ENCODE results near the gene KLHL18. TPM values are rescaled to one million over a fixed set of nuclear protein-coding genes. Genes with fewer than 3 reads are reported as not detected.

Gene KLHL18
- total RNA-seq, 1 donor from 2014 or later: 47.4 TPM

DNA sequence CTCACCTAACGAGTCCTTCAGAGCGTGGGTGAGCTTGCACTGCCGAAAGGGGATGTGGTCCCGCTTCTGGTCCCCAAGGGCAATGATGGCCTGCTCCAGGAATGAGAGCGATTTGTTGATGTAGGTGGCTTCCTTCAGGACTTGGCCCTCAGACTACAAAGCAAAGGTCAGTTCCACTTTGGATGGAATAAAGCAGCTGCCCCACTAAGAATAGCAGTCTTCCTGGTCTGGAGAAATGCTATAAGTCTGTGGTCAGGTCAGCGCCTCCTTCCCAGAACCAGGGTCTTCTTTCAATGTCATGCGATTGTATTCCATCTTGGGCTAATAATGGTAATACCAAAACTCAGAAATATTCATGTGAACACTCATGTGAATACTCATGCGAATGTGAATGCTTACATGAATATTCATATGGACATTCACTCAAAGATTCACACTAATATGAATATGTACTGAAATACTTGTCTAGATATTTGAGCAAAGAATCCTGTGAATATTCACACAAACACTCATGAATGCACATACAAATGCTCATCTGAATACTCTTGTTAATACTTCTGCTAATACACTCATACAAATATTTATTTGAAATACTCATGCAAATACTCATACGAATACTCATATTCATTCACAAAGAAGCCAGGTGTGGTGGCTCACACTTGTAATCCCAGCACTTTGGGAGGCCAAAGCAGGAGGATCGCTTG lies 16.9 kb upstream of the KLHL18 start:
- H3K4me1 Mint-ChIP-seq (ENCODE audit: low read depth, unreplicated experiment): peaks cover 4% of the 10 kb centered on the region
- no peak overlapping the region for H3K27ac Mint-ChIP-seq (ENCODE audit: unreplicated experiment)
- peaks cover 3% of the 10 kb centered on the region for H3K9me3 Mint-ChIP-seq (ENCODE audit: unreplicated experiment)
- no peak overlapping the region for H3K4me3 Mint-ChIP-seq (ENCODE audit: unreplicated experiment)
- TF ChIP-seq, protein P1, sequence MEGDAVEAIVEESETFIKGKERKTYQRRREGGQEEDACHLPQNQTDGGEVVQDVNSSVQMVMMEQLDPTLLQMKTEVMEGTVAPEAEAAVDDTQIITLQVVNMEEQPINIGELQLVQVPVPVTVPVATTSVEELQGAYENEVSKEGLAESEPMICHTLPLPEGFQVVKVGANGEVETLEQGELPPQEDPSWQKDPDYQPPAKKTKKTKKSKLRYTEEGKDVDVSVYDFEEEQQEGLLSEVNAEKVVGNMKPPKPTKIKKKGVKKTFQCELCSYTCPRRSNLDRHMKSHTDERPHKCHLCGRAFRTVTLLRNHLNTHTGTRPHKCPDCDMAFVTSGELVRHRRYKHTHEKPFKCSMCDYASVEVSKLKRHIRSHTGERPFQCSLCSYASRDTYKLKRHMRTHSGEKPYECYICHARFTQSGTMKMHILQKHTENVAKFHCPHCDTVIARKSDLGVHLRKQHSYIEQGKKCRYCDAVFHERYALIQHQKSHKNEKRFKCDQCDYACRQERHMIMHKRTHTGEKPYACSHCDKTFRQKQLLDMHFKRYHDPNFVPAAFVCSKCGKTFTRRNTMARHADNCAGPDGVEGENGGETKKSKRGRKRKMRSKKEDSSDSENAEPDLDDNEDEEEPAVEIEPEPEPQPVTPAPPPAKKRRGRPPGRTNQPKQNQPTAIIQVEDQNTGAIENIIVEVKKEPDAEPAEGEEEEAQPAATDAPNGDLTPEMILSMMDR (IDR thresholded peaks at IDR 0.05; ENCODE audit: partially characterized antibody, unreplicated experiment): no peak
- no peak for DNase-seq
- H3K36me3 Mint-ChIP-seq (ENCODE audit: unreplicated experiment): no peaks in the 10 kb centered on the region
- no peaks in the 10 kb centered on the region for H3K27me3 Mint-ChIP-seq (ENCODE audit: unreplicated experiment)

DNA sequence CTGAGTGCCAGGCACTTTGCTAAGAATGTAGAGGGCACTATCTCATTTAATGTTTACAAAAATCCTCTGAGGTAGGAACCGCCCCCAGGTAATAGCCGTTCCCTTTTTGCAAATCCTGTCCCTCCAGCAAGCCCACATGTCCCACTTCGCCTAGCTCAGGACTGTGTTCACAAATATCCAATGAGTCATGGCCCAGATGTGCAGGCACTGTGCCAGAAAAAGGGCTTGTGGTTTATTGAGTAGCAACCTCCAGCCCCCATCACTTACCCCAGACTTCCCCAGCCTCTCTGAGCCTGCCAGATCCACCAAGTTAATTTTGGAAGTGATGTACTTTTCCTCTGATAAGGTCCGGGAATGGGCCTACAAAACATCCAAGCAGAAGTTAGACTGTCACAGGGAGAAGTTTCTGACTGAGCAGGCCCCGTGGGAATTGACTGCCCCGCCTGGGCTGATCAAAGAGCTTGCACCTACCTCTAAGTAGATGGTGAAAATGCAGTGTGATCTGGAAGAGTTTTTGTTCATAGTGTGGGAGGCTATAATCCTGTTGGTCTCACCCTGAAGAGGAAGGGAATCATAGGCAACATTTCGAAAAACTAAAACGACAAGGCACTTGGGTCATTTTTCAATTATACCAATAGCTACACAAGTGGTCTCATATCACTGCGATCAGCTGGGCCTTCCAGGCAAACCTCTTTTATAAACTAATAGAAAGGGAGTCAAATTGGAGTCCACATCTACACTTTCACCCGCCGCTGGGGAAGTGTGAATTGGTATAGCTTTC lies 15.8 kb upstream of the KLHL18 start:
- Mint-ChIP-seq H3K4me1 (ENCODE audit: low read depth, unreplicated experiment) (peaks cover 4% of the 10 kb centered on the region), H3K9me3 (ENCODE audit: unreplicated experiment) (peaks cover 3% of the 10 kb centered on the region), H3K27me3 (ENCODE audit: unreplicated experiment) (no peaks in the 10 kb centered on the region), H3K4me3 (ENCODE audit: unreplicated experiment) (no peak overlapping the region), H3K36me3 (ENCODE audit: unreplicated experiment) (no peaks in the 10 kb centered on the region), H3K27ac (ENCODE audit: unreplicated experiment) (no peak overlapping the region)
- TF ChIP-seq, protein P1 (IDR thresholded peaks at IDR 0.05; ENCODE audit: partially characterized antibody, unreplicated experiment): no peak
- DNase-seq: no peak

DNA sequence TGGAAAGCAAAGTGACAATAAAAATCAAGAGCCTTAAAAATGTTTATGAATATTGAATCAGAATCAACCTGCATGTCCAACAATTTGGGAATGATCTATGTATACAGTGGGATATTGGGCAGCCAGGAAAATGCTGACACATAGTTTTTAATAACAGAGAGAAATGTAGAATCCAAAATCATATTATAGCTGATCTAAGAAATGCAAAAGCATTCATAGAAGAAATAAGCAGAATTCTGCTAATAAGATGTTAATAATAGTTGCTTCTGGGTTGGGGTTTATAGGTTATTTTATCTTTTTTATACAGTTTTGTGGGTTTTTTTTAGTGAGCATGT lies 15.3 kb upstream of the KLHL18 start:
- H3K9me3 Mint-ChIP-seq (ENCODE audit: unreplicated experiment): peaks cover 3% of the 10 kb centered on the region
- peaks cover 4% of the 10 kb centered on the region for H3K4me1 Mint-ChIP-seq (ENCODE audit: low read depth, unreplicated experiment)
- TF ChIP-seq, protein P1 (IDR thresholded peaks at IDR 0.05; ENCODE audit: partially characterized antibody, unreplicated experiment): no peak
- H3K4me3 Mint-ChIP-seq (ENCODE audit: unreplicated experiment): no peak overlapping the region
- no peaks in the 10 kb centered on the region for H3K36me3 Mint-ChIP-seq (ENCODE audit: unreplicated experiment)
- no peaks in the 10 kb centered on the region for H3K27me3 Mint-ChIP-seq (ENCODE audit: unreplicated experiment)
- no peak overlapping the region for H3K27ac Mint-ChIP-seq (ENCODE audit: unreplicated experiment)
- DNase-seq: no peak

DNA sequence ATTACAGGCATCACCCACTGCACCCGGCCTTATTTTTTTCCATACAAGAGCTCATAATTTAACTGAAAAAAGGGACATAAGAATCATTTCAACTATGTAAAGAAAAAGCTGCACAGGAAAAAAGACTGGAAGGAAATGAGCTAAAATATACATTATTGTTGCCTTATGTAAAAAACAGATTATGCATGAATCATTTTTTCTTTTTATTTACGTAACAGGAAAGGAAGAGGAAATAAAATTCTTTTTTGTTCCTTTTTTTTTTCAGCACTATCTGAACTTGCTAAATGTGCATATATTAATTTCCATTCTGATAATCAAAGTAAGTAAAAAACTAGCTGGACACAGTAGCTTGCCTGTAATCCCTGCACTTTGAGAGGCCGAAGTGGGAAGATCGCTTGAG lies 12.2 kb upstream of the KLHL18 start:
- no peaks in the 10 kb centered on the region for H3K27me3 Mint-ChIP-seq (ENCODE audit: unreplicated experiment)
- no peak for DNase-seq
- TF ChIP-seq, protein P1 (IDR thresholded peaks at IDR 0.05; ENCODE audit: partially characterized antibody, unreplicated experiment): no peak

DNA sequence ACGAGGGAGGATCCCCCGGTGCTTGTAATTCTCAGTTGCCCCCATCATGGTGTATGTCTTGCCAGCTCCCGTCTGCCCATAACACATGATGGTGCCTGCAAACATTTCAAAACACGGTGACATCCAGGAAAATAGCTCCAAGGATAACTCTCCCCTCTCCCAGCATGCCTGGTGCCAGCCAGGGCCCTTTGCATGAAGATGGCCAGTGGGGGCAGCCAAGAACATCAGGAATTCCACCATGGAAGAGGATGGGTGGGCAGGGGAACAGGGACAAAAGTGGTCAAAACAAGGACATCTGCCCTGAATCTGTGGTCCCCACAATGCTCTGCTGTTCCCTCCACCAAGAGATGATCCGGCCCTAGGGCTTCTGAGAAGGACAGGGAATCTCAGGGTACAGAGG lies 9.2 kb upstream of the KLHL18 start:
- H3K4me3 Mint-ChIP-seq (ENCODE audit: unreplicated experiment): no peak overlapping the region
- H3K27ac Mint-ChIP-seq (ENCODE audit: unreplicated experiment): no peak overlapping the region
- no peaks in the 10 kb centered on the region for H3K27me3 Mint-ChIP-seq (ENCODE audit: unreplicated experiment)
- H3K36me3 Mint-ChIP-seq (ENCODE audit: unreplicated experiment): no peaks in the 10 kb centered on the region
- TF ChIP-seq, protein P1 (IDR thresholded peaks at IDR 0.05; ENCODE audit: partially characterized antibody, unreplicated experiment): no peak
- DNase-seq: no peak
- no peaks in the 10 kb centered on the region for H3K9me3 Mint-ChIP-seq (ENCODE audit: unreplicated experiment)
- H3K4me1 Mint-ChIP-seq (ENCODE audit: low read depth, unreplicated experiment): no peaks in the 10 kb centered on the region

More for the DNA sequence above, 12.2 kb upstream of the KLHL18 start:
- no peaks in the 10 kb centered on the region for H3K4me1 Mint-ChIP-seq (ENCODE audit: low read depth, unreplicated experiment)
- no peaks in the 10 kb centered on the region for H3K9me3 Mint-ChIP-seq (ENCODE audit: unreplicated experiment)
- H3K36me3 Mint-ChIP-seq (ENCODE audit: unreplicated experiment): no peaks in the 10 kb centered on the region
- no peak overlapping the region for H3K27ac Mint-ChIP-seq (ENCODE audit: unreplicated experiment)
- H3K4me3 Mint-ChIP-seq (ENCODE audit: unreplicated experiment): no peak overlapping the region

Data from glutamatergic neuron (in vitro differentiated cells).